Uterus (tissue), 2 donors: ENCODE measurements around the gene PRRC1.

Experiments
- CTCF ChIP-seq, 4 experiments: fragments of 200-600 bp in 2 of 4; fragments of 450-650 bp in 2 of 4; sonication (generic) in 2 of 4; IDR thresholded peaks; one replicate each; pipeline ENCODE4 v1.5.1; 2016 to 2019; ENCODE audit warnings: antibody characterized with exemption in 4 of 4, mild to moderate bottlenecking in 2 of 4, moderate library complexity in 1 of 4
- POLR2A ChIP-seq, 2 donors: fragments of 450-650 bp; IDR thresholded peaks; one replicate each; pipeline ENCODE4 v1.6.1; 2016; ENCODE audit warnings: antibody characterized with exemption in 2 of 2, mild to moderate bottlenecking in 1 of 2, moderate library complexity in 1 of 2

- TF ChIP-seq CTCF (IDR thresholded peaks at IDR 0.05), result no peak
- TF ChIP-seq POLR2A (IDR thresholded peaks at IDR 0.05), result no peak
These were observed 8.6 kb upstream of the PRRC1 start for GRCh38 chr5:127508644-127509373.
